Activated T-cell treated with anti-CD3 and anti-CD28 coated beads, Interleukin-2, amount 50 U/mL, for 4 hours (primary cell): Measurements from ENCODE around the gene PDGFB. TPM values are rescaled to one million over a fixed set of nuclear protein-coding genes. Genes with fewer than 3 reads are reported as not detected.

Experiments used
- ATAC-seq, 2 donors: fragments of 200-7000 bp; cut with Tn5 transposase; one replicate each; pipeline ENCODE4 v1.10.0; 2021
- DNase-seq: peaks from one replicate; pipeline ENCODE4 v3.0.0-alpha.2; 2020
- H3K27me3 Mint-ChIP-seq: one replicate; pipeline ENCODE4 v1.8.0; 2021; ENCODE audit warnings: low read depth, mixed read lengths
- H3K36me3 Mint-ChIP-seq: one replicate; pipeline ENCODE4 v1.8.0; 2022; ENCODE audit warnings: mixed read lengths; ENCODE audit not compliant: insufficient read depth
- H3K4me1 Mint-ChIP-seq: one replicate; pipeline ENCODE4 v1.8.0; 2021; ENCODE audit warnings: low read depth, mixed read lengths
- H3K4me3 Mint-ChIP-seq: one replicate; pipeline ENCODE4 v1.8.0; 2021; ENCODE audit warnings: mild to moderate bottlenecking, moderate library complexity, mixed read lengths
- H3K9me3 Mint-ChIP-seq: one replicate; pipeline ENCODE4 v1.8.0; 2021; ENCODE audit warnings: mixed read lengths
- total RNA-seq, 3 donors: library from RNA; stranded (reverse); gene quantifications; one replicate each; pipeline ENCODE4 v1.2.1, GENCODE V29; 2021

PDGFB gene
- total RNA-seq, 3 donors from 2014 or later = 0.35 to 2.1 (median 0.84) TPM

GRCh38 chr22:39209756-39210155 lies 35.0 kb downstream of the PDGFB start:
- H3K4me1 Mint-ChIP-seq = peaks cover 17% of the 10 kb centered on the region
- DNase-seq (no peak), ATAC-seq (no peak)
- H3K9me3 Mint-ChIP-seq = no peaks in the 10 kb centered on the region
- H3K27me3 Mint-ChIP-seq = peaks cover 17% of the 10 kb centered on the region
- no peaks in the 10 kb centered on the region for H3K36me3 Mint-ChIP-seq
- no peak overlapping the region for H3K4me3 Mint-ChIP-seq

- no peaks in the 10 kb centered on the region for H3K36me3 Mint-ChIP-seq
- peaks cover 17% of the 10 kb centered on the region for H3K4me1 Mint-ChIP-seq
- DNase-seq (no peak), ATAC-seq (no peak)
- no peaks in the 10 kb centered on the region for H3K9me3 Mint-ChIP-seq
- H3K27me3 Mint-ChIP-seq = peaks cover 12% of the 10 kb centered on the region
- H3K4me3 Mint-ChIP-seq = no peak overlapping the region
Observed at GRCh38 chr22:39208013-39208680, 36.6 kb downstream of the PDGFB start.

- Mint-ChIP-seq H3K27me3 (peaks cover 6% of the 10 kb centered on the region), H3K36me3 (no peaks in the 10 kb centered on the region), H3K4me3 (no peak overlapping the region), H3K4me1 (peaks cover 17% of the 10 kb centered on the region), H3K9me3 (no peaks in the 10 kb centered on the region)
- DNase-seq = no peak
- no peak for ATAC-seq
Observed at GRCh38 chr22:39207141-39208012, 37.4 kb downstream of the PDGFB start.

- no peaks in the 10 kb centered on the region for H3K36me3 Mint-ChIP-seq
- no peak for DNase-seq
Observed at GRCh38 chr22:39206491-39206890, 38.3 kb downstream of the PDGFB start.

GRCh38 chr22:39205344-39206021 lies 39.3 kb downstream of the PDGFB start:
- ATAC-seq = peak; percentile 73 to 89
- no peak for DNase-seq
- no peaks in the 10 kb centered on the region for H3K9me3 Mint-ChIP-seq
- H3K4me3 Mint-ChIP-seq = no peak overlapping the region
- no peaks in the 10 kb centered on the region for H3K36me3 Mint-ChIP-seq
- H3K4me1 Mint-ChIP-seq = peaks cover 17% of the 10 kb centered on the region
- peaks cover 5% of the 10 kb centered on the region for H3K27me3 Mint-ChIP-seq

More at GRCh38 chr22:39206491-39206890, 38.3 kb downstream of the PDGFB start:
- H3K4me3 Mint-ChIP-seq = no peak overlapping the region
- ATAC-seq = no peak
- peaks cover 5% of the 10 kb centered on the region for H3K27me3 Mint-ChIP-seq
- H3K9me3 Mint-ChIP-seq = no peaks in the 10 kb centered on the region
- H3K4me1 Mint-ChIP-seq = peaks cover 17% of the 10 kb centered on the region

- H3K9me3 Mint-ChIP-seq = no peaks in the 10 kb centered on the region
- H3K27me3 Mint-ChIP-seq = peaks cover 5% of the 10 kb centered on the region
- H3K4me1 Mint-ChIP-seq = peaks cover 17% of the 10 kb centered on the region
- H3K36me3 Mint-ChIP-seq = no peaks in the 10 kb centered on the region
- H3K4me3 Mint-ChIP-seq = no peak overlapping the region
- DNase-seq (no peak), ATAC-seq (no peak)
Observed at GRCh38 chr22:39204216-39204615, 40.6 kb downstream of the PDGFB start.

- Mint-ChIP-seq H3K27me3 (peaks cover 4% of the 10 kb centered on the region), H3K36me3 (no peaks in the 10 kb centered on the region), H3K4me3 (no peak overlapping the region), H3K9me3 (no peaks in the 10 kb centered on the region), H3K4me1 (peaks cover 2% of the 10 kb centered on the region)
- DNase-seq (no peak), ATAC-seq (no peak)
Observed at GRCh38 chr22:39197578-39197977, 47.2 kb downstream of the PDGFB start.

GRCh38 chr22:39194098-39194497 lies 50.7 kb downstream of the PDGFB start:
- ATAC-seq (no peak), DNase-seq (no peak)
- Mint-ChIP-seq H3K36me3 (no peaks in the 10 kb centered on the region), H3K4me3 (no peak overlapping the region), H3K9me3 (no peaks in the 10 kb centered on the region), H3K27me3 (peaks cover 4% of the 10 kb centered on the region), H3K4me1 (peaks cover 2% of the 10 kb centered on the region)

GRCh38 chr22:39188809-39189208 lies 56.0 kb downstream of the PDGFB start:
- no peak overlapping the region for H3K4me3 Mint-ChIP-seq
- no peak for DNase-seq
- peaks cover 2% of the 10 kb centered on the region for H3K27me3 Mint-ChIP-seq
- H3K4me1 Mint-ChIP-seq = no peaks in the 10 kb centered on the region
- H3K36me3 Mint-ChIP-seq = no peaks in the 10 kb centered on the region
- no peak for ATAC-seq
- H3K9me3 Mint-ChIP-seq = no peaks in the 10 kb centered on the region

GRCh38 chr22:39185601-39186012 lies 59.2 kb downstream of the PDGFB start:
- Mint-ChIP-seq H3K9me3 (no peaks in the 10 kb centered on the region), H3K36me3 (no peaks in the 10 kb centered on the region), H3K4me1 (no peaks in the 10 kb centered on the region), H3K4me3 (no peak overlapping the region), H3K27me3 (no peaks in the 10 kb centered on the region)
- DNase-seq = no peak
- ATAC-seq = no peak

GRCh38 chr22:39184586-39185577 lies 59.9 kb downstream of the PDGFB start:
- DNase-seq (no peak), ATAC-seq (no peak)
- H3K36me3 Mint-ChIP-seq = no peaks in the 10 kb centered on the region
- H3K4me1 Mint-ChIP-seq = no peaks in the 10 kb centered on the region
- H3K27me3 Mint-ChIP-seq = no peaks in the 10 kb centered on the region
- no peaks in the 10 kb centered on the region for H3K9me3 Mint-ChIP-seq
- no peak overlapping the region for H3K4me3 Mint-ChIP-seq

- DNase-seq = no peak
- Mint-ChIP-seq H3K4me3 (no peak overlapping the region), H3K9me3 (no peaks in the 10 kb centered on the region), H3K4me1 (no peaks in the 10 kb centered on the region), H3K36me3 (no peaks in the 10 kb centered on the region), H3K27me3 (no peaks in the 10 kb centered on the region)
- ATAC-seq = no peak
Observed at GRCh38 chr22:39183991-39184585, 60.7 kb downstream of the PDGFB start.

- DNase-seq (no peak), ATAC-seq (no peak)
- Mint-ChIP-seq H3K27me3 (no peaks in the 10 kb centered on the region), H3K36me3 (no peaks in the 10 kb centered on the region), H3K4me3 (no peak overlapping the region), H3K9me3 (no peaks in the 10 kb centered on the region), H3K4me1 (peaks cover 13% of the 10 kb centered on the region)
Observed at GRCh38 chr22:39182478-39183030, 62.2 kb downstream of the PDGFB start.
